ENCODE results near the gene PUS7L. TPM values are rescaled to one million over a fixed set of nuclear protein-coding genes. Genes with fewer than 3 reads are reported as not detected.

Gene PUS7L
- total RNA-seq, 1 experiment from 2014 or later, result 11.4 TPM

GRCh38 chr12:43766291-43766690 is 7.7 kb upstream of the PUS7L start:
- ChIA-PET POLR2A (no interaction called here), CTCF (no interaction called here)
- no peak for ATAC-seq
- Histone ChIP-seq H3K9me3 (ENCODE audit: control insufficient read depth, insufficient read depth, low read depth, low read length) (no peaks in the 10 kb centered on the region), H3K27ac (ENCODE audit: low read length) (no peak overlapping the region), H3K4me1 (ENCODE audit: control insufficient read depth, insufficient read depth, low read length) (no peaks in the 10 kb centered on the region), H3K27me3 (ENCODE audit: control insufficient read depth, insufficient read depth, low read length) (no peaks in the 10 kb centered on the region), H3K36me3 (ENCODE audit: control insufficient read depth, insufficient read depth, low read length) (no peaks in the 10 kb centered on the region), H3K4me3 (ENCODE audit: low read depth in 2 of 2, low read length in 2 of 2) (no peak overlapping the region)
- in situ Hi-C loops (cut with HindIII; ENCODE audit: low pct_unique_long_range_greater_than_20kb, low sequenced_read_pairs) (loop anchor here (10.0 kb wide), 1 partner anchor 119 kb away; no protein-coding TSS in a partner anchor), intact Hi-C loops (cut with micrococcal nuclease; ENCODE audit: unreplicated experiment) (no loop called here)
- no peak for TF ChIP-seq SIN3A (IDR thresholded peaks at IDR 0.05; ENCODE audit: borderline replicate concordance, insufficient read depth, low read depth, low read length)
- no peak for TF ChIP-seq POLR2AphosphoS5 (IDR thresholded peaks at IDR 0.05; ENCODE audit: low read depth, low read length)
- DNase-seq (ENCODE audit: low read depth, low spot score), result no peak
- BruUV-seq (replicated peaks), result no TSS peak

- intact Hi-C loops (cut with micrococcal nuclease; ENCODE audit: unreplicated experiment), result no loop called here
- ChIA-PET CTCF (no interaction called here), POLR2A (no interaction called here)
- H3K9me3 ChIP-seq (ENCODE audit: control insufficient read depth, insufficient read depth, low read depth, low read length), result no peaks in the 10 kb centered on the region
- no peak overlapping the region for H3K27ac ChIP-seq (ENCODE audit: low read length)
- DNase-seq (ENCODE audit: low read depth, low spot score) (no peak), ATAC-seq (no peak)
- BruUV-seq (replicated peaks), result no TSS peak
- no peaks in the 10 kb centered on the region for H3K27me3 ChIP-seq (ENCODE audit: control insufficient read depth, insufficient read depth, low read length)
- no peaks in the 10 kb centered on the region for H3K36me3 ChIP-seq (ENCODE audit: control insufficient read depth, insufficient read depth, low read length)
- H3K4me1 ChIP-seq (ENCODE audit: control insufficient read depth, insufficient read depth, low read length), result peaks cover 4% of the 10 kb centered on the region; the same call in 1 of the 2 replicates
- in situ Hi-C loops (cut with HindIII; ENCODE audit: low pct_unique_long_range_greater_than_20kb, low sequenced_read_pairs), result loop anchor here (10.0 kb wide), 1 partner anchor 120 kb away; no protein-coding TSS in a partner anchor
- H3K4me3 ChIP-seq (ENCODE audit: low read depth in 2 of 2, low read length in 2 of 2), result no peak overlapping the region
- TF ChIP-seq TCF7L2 (IDR thresholded peaks at IDR 0.05; ENCODE audit: low read depth, low read length) (no peak), REST (IDR thresholded peaks at IDR 0.05; ENCODE audit: insufficient read depth in 1 of 2, low read depth in 2 of 2, low read length in 1 of 2) (no peak), SIN3A (IDR thresholded peaks at IDR 0.05; ENCODE audit: borderline replicate concordance, insufficient read depth, low read depth, low read length) (no peak), POLR2AphosphoS5 (IDR thresholded peaks at IDR 0.05; ENCODE audit: low read depth, low read length) (no peak), CTCF (IDR thresholded peaks at IDR 0.05) (no peak)
Observed at GRCh38 chr12:43764528-43764927, 5.9 kb upstream of the PUS7L start.

- POLR2A ChIA-PET, result no interaction called here
- TF ChIP-seq REST (IDR thresholded peaks at IDR 0.05; ENCODE audit: insufficient read depth in 1 of 2, low read depth in 2 of 2, low read length in 1 of 2), result no peak
- TF ChIP-seq CTCF (IDR thresholded peaks at IDR 0.05), result no peak
- TF ChIP-seq POLR2AphosphoS5 (IDR thresholded peaks at IDR 0.05; ENCODE audit: low read depth, low read length), result no peak
- TF ChIP-seq TCF7L2 (IDR thresholded peaks at IDR 0.05; ENCODE audit: low read depth, low read length), result no peak
- TF ChIP-seq SIN3A (IDR thresholded peaks at IDR 0.05; ENCODE audit: borderline replicate concordance, insufficient read depth, low read depth, low read length), result no peak
- no TSS peak for BruUV-seq (replicated peaks)
- CTCF ChIA-PET, result no interaction called here
- Histone ChIP-seq H3K27me3 (ENCODE audit: control insufficient read depth, insufficient read depth, low read length) (no peaks in the 10 kb centered on the region), H3K4me3 (ENCODE audit: low read depth in 2 of 2, low read length in 2 of 2) (no peak overlapping the region), H3K9me3 (ENCODE audit: control insufficient read depth, insufficient read depth, low read depth, low read length) (no peaks in the 10 kb centered on the region), H3K27ac (ENCODE audit: low read length) (no peak overlapping the region), H3K36me3 (ENCODE audit: control insufficient read depth, insufficient read depth, low read length) (no peaks in the 10 kb centered on the region), H3K4me1 (ENCODE audit: control insufficient read depth, insufficient read depth, low read length) (peaks cover 4% of the 10 kb centered on the region; the same call in 1 of the 2 replicates)
- no peak for DNase-seq (ENCODE audit: low read depth, low spot score)
- intact Hi-C loops (cut with micrococcal nuclease; ENCODE audit: unreplicated experiment), result no loop called here
- no peak for ATAC-seq
- in situ Hi-C loops (cut with HindIII; ENCODE audit: low pct_unique_long_range_greater_than_20kb, low sequenced_read_pairs), result loop anchor here (10.0 kb wide), 1 partner anchor 121 kb away; no protein-coding TSS in a partner anchor
Observed at GRCh38 chr12:43763769-43764168, 5.2 kb upstream of the PUS7L start.

Data from Panc1 (cell line).